Bronchial epithelial cell (primary cell): ENCODE data around the gene EED. TPM values are rescaled to one million over a fixed set of nuclear protein-coding genes. Genes with fewer than 3 reads are reported as not detected.

Experiments
- DNase-seq: peaks from one replicate; pipeline ENCODE4 v3.0.0-alpha.2; 2010; ENCODE audit warnings: low read depth
- FAIRE-seq: peaks from 2 replicates; lab custom pipeline; 2011; peaks lifted over from hg19 to GRCh38; lab: Jason Lieb, UNC
- H3K27me3 ChIP-seq: 2 replicates; pipeline ENCODE4 v1.5.1; 2011; ENCODE audit warnings: low read length; ENCODE audit not compliant: control insufficient read depth, insufficient read depth
- H3K36me3 ChIP-seq: 2 replicates; pipeline ENCODE4 v1.5.1; 2011; ENCODE audit warnings: low read length; ENCODE audit not compliant: control insufficient read depth, insufficient read depth
- H3K4me3 ChIP-seq: 2 replicates; pipeline ENCODE4 v1.5.1; 2011; ENCODE audit warnings: mild to moderate bottlenecking, low read depth, low read length, control low read depth
- total RNA-seq: library from RNA; depleted of rRNA; stranded (reverse); fragments of >200 nt; gene quantifications from 2 replicates; pipeline ENCODE4 v1.2.1, GENCODE V29; 2014
- TF ChIP-seq, protein P1 (sequence below): IDR thresholded peaks from 2 replicates; pipeline ENCODE4 v1.5.1; 2011; ENCODE audit warnings: mild to moderate bottlenecking, moderate library complexity, low read length, control low read depth, inconsistent platforms; ENCODE audit not compliant: insufficient read depth, severe bottlenecking

The EED gene
- total RNA-seq, 1 donor from 2014 or later = 13.7 TPM

DNA sequence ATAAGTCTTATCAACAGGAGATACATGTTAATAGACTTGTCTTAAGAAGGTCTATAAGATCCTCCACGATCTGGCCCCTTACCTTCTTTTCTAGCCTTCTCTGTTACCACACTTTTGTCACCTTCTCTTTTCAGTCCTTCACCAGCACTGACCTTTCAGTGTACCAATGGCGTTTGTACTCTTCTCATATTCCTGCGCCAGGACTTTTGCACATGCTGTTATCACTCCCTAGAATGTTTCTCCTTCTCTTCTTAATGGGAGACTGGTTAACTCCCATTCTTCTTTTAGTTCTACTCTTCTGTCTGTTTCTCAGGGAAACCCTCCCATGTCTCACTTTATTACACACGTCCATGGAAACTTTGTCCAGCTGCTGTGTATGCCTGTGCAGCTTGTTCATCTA is 4.4 kb upstream of the EED start:
- no peak for FAIRE-seq
- Histone ChIP-seq H3K36me3 (no peaks in the 10 kb centered on the region), H3K27me3 (no peaks in the 10 kb centered on the region), H3K4me3 (no peak overlapping the region)
- TF ChIP-seq, protein P1, sequence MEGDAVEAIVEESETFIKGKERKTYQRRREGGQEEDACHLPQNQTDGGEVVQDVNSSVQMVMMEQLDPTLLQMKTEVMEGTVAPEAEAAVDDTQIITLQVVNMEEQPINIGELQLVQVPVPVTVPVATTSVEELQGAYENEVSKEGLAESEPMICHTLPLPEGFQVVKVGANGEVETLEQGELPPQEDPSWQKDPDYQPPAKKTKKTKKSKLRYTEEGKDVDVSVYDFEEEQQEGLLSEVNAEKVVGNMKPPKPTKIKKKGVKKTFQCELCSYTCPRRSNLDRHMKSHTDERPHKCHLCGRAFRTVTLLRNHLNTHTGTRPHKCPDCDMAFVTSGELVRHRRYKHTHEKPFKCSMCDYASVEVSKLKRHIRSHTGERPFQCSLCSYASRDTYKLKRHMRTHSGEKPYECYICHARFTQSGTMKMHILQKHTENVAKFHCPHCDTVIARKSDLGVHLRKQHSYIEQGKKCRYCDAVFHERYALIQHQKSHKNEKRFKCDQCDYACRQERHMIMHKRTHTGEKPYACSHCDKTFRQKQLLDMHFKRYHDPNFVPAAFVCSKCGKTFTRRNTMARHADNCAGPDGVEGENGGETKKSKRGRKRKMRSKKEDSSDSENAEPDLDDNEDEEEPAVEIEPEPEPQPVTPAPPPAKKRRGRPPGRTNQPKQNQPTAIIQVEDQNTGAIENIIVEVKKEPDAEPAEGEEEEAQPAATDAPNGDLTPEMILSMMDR = no peak
- no peak for DNase-seq

DNA sequence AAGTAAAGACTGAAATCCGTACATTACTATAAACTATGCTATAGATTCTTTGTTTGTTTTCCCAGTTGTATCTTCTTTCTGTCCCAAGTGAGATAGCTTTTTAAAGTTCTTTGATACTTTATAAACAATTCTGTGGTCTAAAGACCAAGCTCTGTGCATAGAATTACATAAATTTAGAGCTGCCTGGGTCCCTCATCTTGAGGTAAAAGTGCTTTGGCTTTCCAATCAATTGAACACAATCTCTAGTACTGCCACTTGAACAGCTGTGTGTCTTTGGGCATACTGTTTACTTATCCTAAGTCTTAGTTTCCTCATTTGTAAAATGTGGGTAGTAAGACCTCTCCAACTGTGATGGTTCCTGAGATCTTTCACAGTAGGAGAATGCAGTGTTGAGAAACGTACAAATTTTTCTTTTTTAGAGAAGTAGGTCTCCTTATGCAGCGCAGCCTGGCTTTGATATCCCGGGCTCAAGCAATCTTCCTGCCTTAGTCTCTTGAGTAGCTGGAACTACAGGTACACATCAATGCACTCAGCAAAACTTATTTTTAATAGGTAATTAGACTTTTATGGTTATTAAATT is 2.5 kb upstream of the EED start:
- no peak for FAIRE-seq
- Histone ChIP-seq H3K4me3 (no peak overlapping the region), H3K27me3 (no peaks in the 10 kb centered on the region), H3K36me3 (no peaks in the 10 kb centered on the region)
- no peak for DNase-seq
- TF ChIP-seq, protein P1 = no peak

DNA sequence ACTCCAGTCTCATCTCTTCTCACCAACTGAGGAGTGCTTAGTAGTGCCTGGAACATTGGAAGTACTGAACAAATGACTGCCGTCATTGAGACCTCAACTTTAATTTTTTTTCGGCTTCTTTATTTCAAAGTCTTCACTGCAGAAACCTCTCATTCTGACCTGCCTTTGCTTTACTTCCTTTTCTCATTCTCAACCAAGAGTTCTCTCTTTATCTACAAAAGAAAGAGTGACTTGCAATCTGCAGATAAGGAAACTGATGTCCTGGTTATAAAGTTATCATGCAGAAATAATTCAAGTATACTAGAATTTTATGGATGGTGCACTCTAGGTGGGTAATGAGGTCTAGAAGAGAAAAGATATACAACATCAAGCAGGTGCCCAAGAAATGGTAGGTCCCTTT is 1.2 kb upstream of the EED start:
- Histone ChIP-seq H3K27me3 (no peaks in the 10 kb centered on the region), H3K36me3 (no peaks in the 10 kb centered on the region), H3K4me3 (no peak overlapping the region)
- DNase-seq (no peak), FAIRE-seq (no peak)
- TF ChIP-seq, protein P1 = no peak

DNA sequence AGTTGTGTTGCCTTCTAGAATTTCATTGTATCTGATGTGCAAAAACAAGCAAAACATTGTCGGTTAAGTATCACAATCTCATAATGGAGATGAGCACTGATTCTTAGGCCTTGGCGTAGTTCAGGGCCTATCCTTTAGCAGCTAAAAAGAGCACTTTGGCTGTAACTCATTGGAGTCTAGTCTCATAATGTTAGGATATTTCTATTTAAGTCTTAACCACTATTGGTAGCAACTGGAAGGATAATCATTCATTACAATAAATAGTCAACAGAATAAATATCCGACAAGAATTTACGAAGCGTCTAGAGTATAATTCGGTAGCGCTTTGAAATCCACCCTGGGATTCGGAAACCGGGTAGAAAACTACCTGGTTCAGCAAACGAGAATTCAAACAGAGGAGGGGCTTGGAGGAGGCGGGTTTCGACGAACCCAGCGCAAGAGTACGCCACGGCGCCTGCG is 461 bp upstream of the EED start:
- Histone ChIP-seq H3K36me3 (no peaks in the 10 kb centered on the region), H3K4me3 (peak overlapping the region; percentile 81), H3K27me3 (no peaks in the 10 kb centered on the region)
- TF ChIP-seq, protein P1 = no peak
- DNase-seq (peak; percentile 79), FAIRE-seq (no peak)

DNA sequence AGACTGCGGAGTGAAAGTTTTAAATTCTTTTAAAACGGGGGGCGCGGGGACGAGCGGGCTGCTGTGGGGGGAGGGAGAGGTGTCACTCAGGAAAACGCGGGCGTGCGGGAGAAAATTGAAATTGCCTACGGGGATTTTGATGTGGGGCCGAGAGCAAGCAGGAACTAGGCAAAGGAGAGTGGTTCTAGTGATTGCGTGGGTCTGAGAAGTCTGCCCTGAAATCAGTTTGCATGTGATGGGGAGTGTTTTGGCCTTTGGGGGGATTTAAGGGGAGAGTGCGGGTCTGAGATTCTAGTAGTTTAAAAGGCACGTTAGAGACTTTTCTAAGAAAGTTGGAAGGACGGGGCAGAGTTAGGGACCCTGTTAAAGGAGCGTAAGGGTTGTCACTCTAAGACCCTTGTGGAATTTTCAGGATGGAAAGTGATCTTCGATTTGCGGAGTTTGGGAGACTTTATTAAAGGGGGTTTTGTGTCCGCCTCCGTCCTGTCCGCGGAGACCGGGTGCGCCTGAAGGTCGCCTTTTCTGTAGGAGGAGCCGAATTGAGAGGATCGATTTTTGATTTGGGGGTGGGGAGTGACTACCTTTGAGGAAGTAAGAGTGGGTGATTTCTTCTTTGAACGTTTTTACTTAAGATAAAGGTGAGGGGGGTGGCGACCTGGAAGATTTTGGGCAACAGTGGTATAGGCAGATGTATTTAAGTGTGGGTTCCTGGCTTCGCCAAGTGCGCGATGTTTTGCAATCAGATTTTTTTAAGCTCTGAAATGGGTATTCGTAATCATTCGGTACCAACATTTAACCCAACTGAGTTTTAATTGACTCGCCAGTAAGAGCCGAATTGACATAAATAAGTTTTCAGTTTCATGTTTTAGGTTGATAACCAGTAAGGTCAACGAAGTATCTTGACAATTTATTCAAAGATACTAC is 1.1 kb downstream of the EED start:
- peak; percentile 28 for DNase-seq
- Histone ChIP-seq H3K36me3 (no peaks in the 10 kb centered on the region), H3K27me3 (no peaks in the 10 kb centered on the region), H3K4me3 (peak overlapping the region; percentile 81)
- TF ChIP-seq, protein P1 = no peak
- no peak for FAIRE-seq
